Nephron (organoid): ENCODE results near the gene LRP5.
A peak's percentile ranks its signal among the peaks of the same experiment; 100 is the strongest.

Source experiments
- H3K27ac Mint-ChIP-seq, 3 experiments: 2 replicates each; pipeline ENCODE4 v1.8.0; 2020; ENCODE audit warnings: mixed read lengths in 3 of 3, mild to moderate bottlenecking in 2 of 3, moderate library complexity in 1 of 3
- H3K27me3 Mint-ChIP-seq: 2 replicates; pipeline ENCODE4 v1.8.0; 2021; ENCODE audit warnings: low read depth, mild to moderate bottlenecking, moderate library complexity, mixed read lengths
- H3K36me3 Mint-ChIP-seq: 2 replicates; pipeline ENCODE4 v1.8.0; 2020; ENCODE audit warnings: low read depth, mixed read lengths
- H3K4me1 Mint-ChIP-seq: 2 replicates; pipeline ENCODE4 v1.8.0; 2020; ENCODE audit warnings: mixed read lengths
- H3K4me3 Mint-ChIP-seq, 3 experiments: 2 replicates each; pipeline ENCODE4 v1.8.0; 2020; ENCODE audit warnings: mild to moderate bottlenecking in 3 of 3, mixed read lengths in 3 of 3, moderate library complexity in 2 of 3
- H3K9me3 Mint-ChIP-seq: 2 replicates; pipeline ENCODE4 v1.8.0; 2020; ENCODE audit warnings: mixed read lengths
- CTCF ChIP-seq, 3 experiments: fragments of 200-600 bp; sonication (generic); IDR thresholded peaks; one replicate each; pipeline ENCODE4 v1.5.0; 2021; ENCODE audit warnings: antibody characterized with exemption in 3 of 3; ENCODE audit not compliant: unreplicated experiment in 3 of 3

The LRP5 gene

GRCh38 chr11:68271781-68272608 lies 40.4 kb upstream of the LRP5 start, which contains the start of gene C11orf24:
Gene C11orf24, minus strand, starts transcription at chr11:68271973. Its CDS starts 8,206 bp downstream, at chr11:68263767.
- Mint-ChIP-seq H3K9me3 (no peaks in the 10 kb centered on the region), H3K4me3 (peak within 1 kb of the TSS; percentile 99), H3K27ac (peak within 1 kb of the TSS; percentile 90 to 96 (median 94)), H3K27me3 (no peaks in the 10 kb centered on the region), H3K4me1 (peaks cover 36% of the 10 kb centered on the region), H3K36me3 (peaks cover 9% of the 10 kb centered on the region)
- no peak for TF ChIP-seq CTCF (IDR thresholded peaks at IDR 0.05; ENCODE audit: unreplicated experiment in 3 of 3)

DNA sequence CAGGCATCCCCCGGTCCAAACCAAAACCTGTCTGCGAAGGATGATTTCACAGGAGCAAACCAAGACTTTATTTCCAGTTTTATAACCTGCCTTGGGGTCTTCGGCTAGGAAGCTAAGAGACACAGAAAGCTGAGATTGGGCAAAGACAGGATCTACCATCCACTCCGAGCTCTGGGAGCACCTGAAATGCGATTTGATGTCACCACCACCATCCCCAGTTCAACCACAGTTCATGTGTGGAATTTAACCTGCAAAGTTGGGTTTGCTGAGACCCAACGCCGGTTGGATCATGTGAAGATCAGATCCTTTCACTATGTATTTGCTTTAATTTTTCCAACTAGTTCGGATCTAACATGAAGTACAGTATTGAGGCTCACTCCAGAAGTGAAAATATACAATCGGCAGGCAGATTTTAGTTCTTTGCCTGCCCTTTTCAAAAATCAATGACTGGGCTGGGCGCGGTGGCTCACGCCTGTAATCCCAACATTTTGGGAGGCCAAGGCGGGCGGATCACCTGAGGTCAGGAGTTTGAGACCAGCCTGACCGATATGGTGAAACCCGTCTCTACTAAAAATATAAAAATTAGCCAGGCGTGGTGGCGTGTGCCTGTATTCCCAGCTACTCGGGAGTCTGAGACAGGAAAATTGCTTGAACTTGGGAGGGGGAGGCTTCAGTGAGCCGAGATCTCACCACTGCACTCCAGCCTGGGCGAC lies 39.2 kb upstream of the LRP5 start:
- H3K36me3 Mint-ChIP-seq: peaks cover 5% of the 10 kb centered on the region
- no peaks in the 10 kb centered on the region for H3K27me3 Mint-ChIP-seq
- no peak overlapping the region for H3K27ac Mint-ChIP-seq
- TF ChIP-seq CTCF (IDR thresholded peaks at IDR 0.05; ENCODE audit: unreplicated experiment in 3 of 3): no peak
- peaks cover 36% of the 10 kb centered on the region for H3K4me1 Mint-ChIP-seq
- H3K9me3 Mint-ChIP-seq: no peaks in the 10 kb centered on the region
- H3K4me3 Mint-ChIP-seq: peak overlapping the region; percentile 47 to 99 (median 99)

GRCh38 chr11:68274306-68274705 lies 38.1 kb upstream of the LRP5 start:
- Mint-ChIP-seq H3K4me1 (peaks cover 29% of the 10 kb centered on the region), H3K4me3 (peak overlapping the region; percentile 59 to 73 (median 63)), H3K27ac (no peak overlapping the region), H3K27me3 (no peaks in the 10 kb centered on the region), H3K36me3 (no peaks in the 10 kb centered on the region), H3K9me3 (no peaks in the 10 kb centered on the region)
- no peak for TF ChIP-seq CTCF (IDR thresholded peaks at IDR 0.05; ENCODE audit: unreplicated experiment in 3 of 3)

DNA sequence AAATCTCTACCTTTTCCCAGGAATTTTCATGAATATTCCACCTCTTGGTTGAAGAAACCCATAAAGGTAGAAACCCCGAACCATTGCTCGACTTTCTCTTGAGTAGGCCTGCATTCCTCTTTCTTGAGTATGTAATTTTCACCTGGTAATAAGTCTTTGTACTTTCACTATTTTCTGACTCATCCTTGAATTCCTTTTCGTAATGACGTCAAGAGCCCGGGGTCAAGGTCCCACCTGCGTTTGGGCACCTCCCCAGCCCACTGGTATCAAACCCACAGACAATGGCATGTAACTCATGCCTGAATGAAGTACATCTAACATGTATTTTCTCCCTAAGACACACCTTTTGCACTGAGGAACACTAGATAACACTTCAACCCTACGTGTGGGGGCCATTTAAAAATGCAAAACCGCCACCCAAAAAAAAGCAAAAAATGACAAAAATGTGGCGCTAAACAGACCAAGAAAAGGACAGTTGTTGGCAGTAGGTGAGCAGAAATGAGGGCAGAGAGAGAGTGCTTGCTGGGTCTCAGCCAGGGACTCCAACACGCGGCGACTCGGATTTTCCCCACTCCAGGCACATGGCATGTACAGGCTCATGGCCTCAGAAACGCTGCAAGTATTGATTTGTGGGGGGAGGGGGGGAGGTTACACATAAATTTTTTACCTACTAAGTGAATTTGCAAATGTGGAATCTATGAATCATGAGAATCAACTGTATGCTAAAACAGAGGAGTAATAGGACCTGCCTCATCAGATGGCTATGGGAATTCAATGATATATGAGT lies 36.5 kb upstream of the LRP5 start:
- TF ChIP-seq CTCF (IDR thresholded peaks at IDR 0.05; ENCODE audit: unreplicated experiment in 3 of 3): no peak

DNA sequence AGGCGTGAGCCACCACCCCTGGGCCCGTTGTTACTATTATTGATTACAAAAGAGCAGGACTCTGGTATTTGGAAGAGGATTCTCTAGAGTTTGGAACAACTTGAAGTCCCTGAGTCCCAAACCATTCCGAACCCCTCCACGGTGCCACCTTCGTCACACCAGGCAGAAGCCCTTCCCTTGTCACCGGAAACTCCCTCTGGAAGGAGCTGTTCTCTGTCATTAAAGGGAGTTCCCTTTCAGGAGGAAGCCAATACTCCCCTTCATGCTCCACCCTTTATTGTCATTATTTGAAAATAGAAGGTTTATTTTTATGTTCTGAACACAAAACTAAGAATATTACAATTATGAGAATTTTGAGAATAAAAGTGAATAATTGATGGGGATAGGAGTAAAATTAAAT lies 35.5 kb upstream of the LRP5 start:
- H3K4me3 Mint-ChIP-seq: no peak overlapping the region
- H3K27me3 Mint-ChIP-seq: no peaks in the 10 kb centered on the region
- H3K4me1 Mint-ChIP-seq: peaks cover 10% of the 10 kb centered on the region
- no peak overlapping the region for H3K27ac Mint-ChIP-seq
- no peaks in the 10 kb centered on the region for H3K36me3 Mint-ChIP-seq
- TF ChIP-seq CTCF (IDR thresholded peaks at IDR 0.05; ENCODE audit: unreplicated experiment in 3 of 3): no peak
- H3K9me3 Mint-ChIP-seq: no peaks in the 10 kb centered on the region

More for the DNA sequence above, 36.5 kb upstream of the LRP5 start:
- no peak overlapping the region for H3K27ac Mint-ChIP-seq
- H3K27me3 Mint-ChIP-seq: no peaks in the 10 kb centered on the region
- no peaks in the 10 kb centered on the region for H3K36me3 Mint-ChIP-seq
- peak overlapping the region in 1 of 3 experiments; percentile 43 for H3K4me3 Mint-ChIP-seq
- H3K9me3 Mint-ChIP-seq: no peaks in the 10 kb centered on the region
- peaks cover 13% of the 10 kb centered on the region for H3K4me1 Mint-ChIP-seq
